Activated CD8-positive, alpha-beta T cell treated with anti-CD3 and anti-CD28 coated beads for 36 hours (primary cell): ENCODE data around the gene PRR30. TPM values are rescaled to one million over a fixed set of nuclear protein-coding genes. Genes with fewer than 3 reads are reported as not detected.

Experiments
- ATAC-seq: fragments of 200-7000 bp; cut with Tn5 transposase; one replicate; pipeline ENCODE4 v1.10.0; 2021; ENCODE audit warnings: mild to moderate bottlenecking, moderate library complexity
- CTCF ChIA-PET: fragments of 350-600 bp; sonication (Branson Sonifier 250); formaldehyde crosslinking; loops from one replicate; lab custom pipeline; 2021; ENCODE audit warnings: antibody characterized with exemption; lab: Charles Lee
- POLR2A ChIA-PET: fragments of 350-600 bp; sonication (Branson Sonifier 250); formaldehyde crosslinking; loops from one replicate; lab custom pipeline; 2021; ENCODE audit warnings: antibody characterized with exemption; lab: Charles Lee
- DNase-seq: peaks from one replicate; pipeline ENCODE4 v3.0.0-alpha.2; 2020
- H3K27ac Mint-ChIP-seq: one replicate; pipeline ENCODE4 v1.8.0; 2021; ENCODE audit warnings: mild to moderate bottlenecking, mixed read lengths
- H3K27me3 Mint-ChIP-seq: one replicate; pipeline ENCODE4 v1.8.0; 2021; ENCODE audit warnings: mixed read lengths
- H3K36me3 Mint-ChIP-seq: one replicate; pipeline ENCODE4 v1.8.0; 2021; ENCODE audit warnings: low read depth, mixed read lengths
- H3K4me1 Mint-ChIP-seq: one replicate; pipeline ENCODE4 v1.8.0; 2021; ENCODE audit warnings: low read depth, mixed read lengths
- H3K4me3 Mint-ChIP-seq: one replicate; pipeline ENCODE4 v1.8.0; 2021; ENCODE audit warnings: mild to moderate bottlenecking, moderate library complexity, mixed read lengths
- H3K9me3 Mint-ChIP-seq: one replicate; pipeline ENCODE4 v1.8.0; 2021; ENCODE audit warnings: mixed read lengths
- CTCF ChIP-seq: fragments of 200-600 bp; IDR thresholded peaks from one replicate; pipeline ENCODE4 v1.8.0; 2022; ENCODE audit warnings: antibody characterized with exemption, mild to moderate bottlenecking
- intact Hi-C: fragments of 100-400 bp; cut with micrococcal nuclease; formaldehyde crosslinking; loops from one replicate; pipeline ENCODE4 v1.10.0; 2022
- total RNA-seq, 2 experiments: library from RNA; stranded (reverse); gene quantifications; one replicate each; pipeline ENCODE4 v1.2.3, GENCODE V29; 2021

The PRR30 gene
- total RNA-seq, 2 experiments from 2014 or later = not detected

- Mint-ChIP-seq H3K36me3 (no peaks in the 10 kb centered on the region), H3K27me3 (no peaks in the 10 kb centered on the region), H3K4me1 (peaks cover 14% of the 10 kb centered on the region), H3K4me3 (no peak overlapping the region), H3K9me3 (no peaks in the 10 kb centered on the region), H3K27ac (no peak overlapping the region)
- CTCF ChIA-PET = interaction anchor here (1.6 to 2.4 kb wide), 2 partner anchors 9 to 191 kb away, joined by 5 to 16 read pairs; no protein-coding TSS in a partner anchor
- DNase-seq = no peak
- TF ChIP-seq CTCF = no peak
- intact Hi-C loops = loop anchor here (5.0 kb wide), 1 partner anchor 126 kb away; no protein-coding TSS in a partner anchor
- POLR2A ChIA-PET = no interaction called here
- no peak for ATAC-seq
Measured at GRCh38 chr2:27088634-27089033, 50.6 kb downstream of the PRR30 start.

GRCh38 chr2:27087823-27088410, 51.3 kb downstream of the PRR30 start:
- ChIA-PET POLR2A (interaction anchor here (0.6 to 2.2 kb wide), 3 partner anchors 9 to 55 kb away, joined by 3 to 10 read pairs (median 3); no protein-coding TSS in a partner anchor), CTCF (interaction anchor here (0.9 to 2.4 kb wide), 7 partner anchors 9 to 242 kb away, joined by 3 to 16 read pairs (median 4); no protein-coding TSS in a partner anchor)
- H3K27ac Mint-ChIP-seq = no peak overlapping the region
- no peaks in the 10 kb centered on the region for H3K9me3 Mint-ChIP-seq
- no peak for DNase-seq
- intact Hi-C loops = loop anchor here (5.0 kb wide), 1 partner anchor 126 kb away; no protein-coding TSS in a partner anchor
- no peak for TF ChIP-seq CTCF
- no peak for ATAC-seq
- peaks cover 14% of the 10 kb centered on the region for H3K4me1 Mint-ChIP-seq
- no peaks in the 10 kb centered on the region for H3K27me3 Mint-ChIP-seq
- H3K4me3 Mint-ChIP-seq = peak overlapping the region; percentile 82
- no peaks in the 10 kb centered on the region for H3K36me3 Mint-ChIP-seq

Other genes starting within 250 kb of the PRR30 start
- 1 to 10 TPM; 1.6 to 1.7 TPM for gene MAPRE3, start 168.8 kb downstream of the PRR30 start, total RNA-seq
- 10 to 100 TPM; 54.1 to 58.9 TPM for gene TMEM214, start 106.4 kb downstream of the PRR30 start, total RNA-seq
- 10 to 100 TPM; 12.2 to 16.4 TPM for gene AGBL5, start 87.7 kb downstream of the PRR30 start, total RNA-seq
- gene OST4, start 67.8 kb downstream of the PRR30 start, total RNA-seq = 100 to 1,000 TPM; 257 to 262 TPM
- gene EMILIN1, start 60.8 kb downstream of the PRR30 start, total RNA-seq = under 1 TPM; 0.61 to 0.63 TPM
- gene KHK, start 52.6 kb downstream of the PRR30 start, total RNA-seq = 1 to 10 TPM; 6.7 to 9.5 TPM
- gene CGREF1, start 20.3 kb downstream of the PRR30 start, total RNA-seq = 1 to 10 TPM; 3.7 to 4.3 TPM
- gene ABHD1, start 15.6 kb downstream of the PRR30 start, total RNA-seq = under 1 TPM; 0.36 to 0.50 TPM
- gene PREB, start 4.8 kb downstream of the PRR30 start, total RNA-seq = 10 to 100 TPM; 60.5 to 63.2 TPM
- not detected for gene TCF23, start 9.6 kb upstream of the PRR30 start, total RNA-seq
- gene ATRAID, start 72.6 kb upstream of the PRR30 start, total RNA-seq = 10 to 100 TPM; 62.6 to 65.2 TPM
- 10 to 100 TPM; 34.9 to 37.7 TPM for gene SLC5A6, start 72.9 kb upstream of the PRR30 start, total RNA-seq
- gene CAD, start 78.0 kb upstream of the PRR30 start, total RNA-seq = 100 to 1,000 TPM; 125 to 127 TPM
- under 1 TPM; 0.32 to 0.43 TPM for gene SLC30A3, start 123.6 kb upstream of the PRR30 start, total RNA-seq
- not detected for gene DNAJC5G, start 136.0 kb upstream of the PRR30 start, total RNA-seq
- gene TRIM54, start 143.0 kb upstream of the PRR30 start, total RNA-seq = under 1 TPM; 0.16 to 0.23 TPM
- gene UCN, start 169.0 kb upstream of the PRR30 start, total RNA-seq = 1 to 10 TPM; 2.5 to 2.7 TPM
- gene MPV17, start 183.7 kb upstream of the PRR30 start, total RNA-seq = 10 to 100 TPM; 72.3 to 85.1 TPM
- 10 to 100 TPM; 57.6 to 63.6 TPM for gene GTF3C2, start 217.4 kb upstream of the PRR30 start, total RNA-seq
- gene EIF2B4, start 230.9 kb upstream of the PRR30 start, total RNA-seq = 10 to 100 TPM; 29.2 to 30.4 TPM
- gene SNX17, start 231.2 kb upstream of the PRR30 start, total RNA-seq = 10 to 100 TPM; 74.5 to 82.3 TPM
- gene ZNF513, start 241.3 kb upstream of the PRR30 start, total RNA-seq = 1 to 10 TPM; 6.8 to 7.2 TPM